ENCODE data around the gene MOAP1.

DNA sequence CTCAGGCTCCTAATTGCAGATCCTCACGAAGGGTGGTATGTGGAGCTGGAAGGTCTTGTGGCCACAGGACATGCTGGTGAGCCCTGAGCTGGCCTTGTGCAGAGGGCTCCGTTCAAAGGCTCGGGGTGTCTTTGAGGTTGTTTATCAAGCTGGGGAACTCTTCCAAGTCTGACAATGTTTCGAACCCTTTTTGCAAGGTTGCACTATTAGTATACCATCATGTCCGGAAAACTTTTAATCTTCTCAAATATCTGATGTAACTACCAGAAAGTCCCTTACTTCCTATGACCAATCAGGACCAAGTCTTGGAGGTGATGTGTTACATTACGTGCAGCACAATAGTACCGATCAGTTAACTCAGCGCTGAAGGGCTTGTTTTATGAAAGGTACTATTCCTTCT is 43.9 kb upstream of the MOAP1 start:
- TF ChIP-seq TAF1 (conservative IDR thresholded peaks at IDR 0.05) (no peak), FOXA2 (IDR thresholded peaks at IDR 0.05) (no peak), GABPA (IDR thresholded peaks at IDR 0.05 in 1 of 2, conservative IDR thresholded peaks at IDR 0.05 in 1 of 2) (no peak), RAD21 (IDR thresholded peaks at IDR 0.05) (no peak), SP1 (IDR thresholded peaks at IDR 0.05) (no peak), YY1 (IDR thresholded peaks at IDR 0.05) (no peak), HNF4G (IDR thresholded peaks at IDR 0.05) (no peak), JUND (IDR thresholded peaks at IDR 0.05) (no peak)
- TF ChIP-seq, protein P1, sequence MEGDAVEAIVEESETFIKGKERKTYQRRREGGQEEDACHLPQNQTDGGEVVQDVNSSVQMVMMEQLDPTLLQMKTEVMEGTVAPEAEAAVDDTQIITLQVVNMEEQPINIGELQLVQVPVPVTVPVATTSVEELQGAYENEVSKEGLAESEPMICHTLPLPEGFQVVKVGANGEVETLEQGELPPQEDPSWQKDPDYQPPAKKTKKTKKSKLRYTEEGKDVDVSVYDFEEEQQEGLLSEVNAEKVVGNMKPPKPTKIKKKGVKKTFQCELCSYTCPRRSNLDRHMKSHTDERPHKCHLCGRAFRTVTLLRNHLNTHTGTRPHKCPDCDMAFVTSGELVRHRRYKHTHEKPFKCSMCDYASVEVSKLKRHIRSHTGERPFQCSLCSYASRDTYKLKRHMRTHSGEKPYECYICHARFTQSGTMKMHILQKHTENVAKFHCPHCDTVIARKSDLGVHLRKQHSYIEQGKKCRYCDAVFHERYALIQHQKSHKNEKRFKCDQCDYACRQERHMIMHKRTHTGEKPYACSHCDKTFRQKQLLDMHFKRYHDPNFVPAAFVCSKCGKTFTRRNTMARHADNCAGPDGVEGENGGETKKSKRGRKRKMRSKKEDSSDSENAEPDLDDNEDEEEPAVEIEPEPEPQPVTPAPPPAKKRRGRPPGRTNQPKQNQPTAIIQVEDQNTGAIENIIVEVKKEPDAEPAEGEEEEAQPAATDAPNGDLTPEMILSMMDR (IDR thresholded peaks at IDR 0.05; ENCODE audit: low read depth, low read length, missing input control) = no peak
- TF ChIP-seq, protein P2, sequence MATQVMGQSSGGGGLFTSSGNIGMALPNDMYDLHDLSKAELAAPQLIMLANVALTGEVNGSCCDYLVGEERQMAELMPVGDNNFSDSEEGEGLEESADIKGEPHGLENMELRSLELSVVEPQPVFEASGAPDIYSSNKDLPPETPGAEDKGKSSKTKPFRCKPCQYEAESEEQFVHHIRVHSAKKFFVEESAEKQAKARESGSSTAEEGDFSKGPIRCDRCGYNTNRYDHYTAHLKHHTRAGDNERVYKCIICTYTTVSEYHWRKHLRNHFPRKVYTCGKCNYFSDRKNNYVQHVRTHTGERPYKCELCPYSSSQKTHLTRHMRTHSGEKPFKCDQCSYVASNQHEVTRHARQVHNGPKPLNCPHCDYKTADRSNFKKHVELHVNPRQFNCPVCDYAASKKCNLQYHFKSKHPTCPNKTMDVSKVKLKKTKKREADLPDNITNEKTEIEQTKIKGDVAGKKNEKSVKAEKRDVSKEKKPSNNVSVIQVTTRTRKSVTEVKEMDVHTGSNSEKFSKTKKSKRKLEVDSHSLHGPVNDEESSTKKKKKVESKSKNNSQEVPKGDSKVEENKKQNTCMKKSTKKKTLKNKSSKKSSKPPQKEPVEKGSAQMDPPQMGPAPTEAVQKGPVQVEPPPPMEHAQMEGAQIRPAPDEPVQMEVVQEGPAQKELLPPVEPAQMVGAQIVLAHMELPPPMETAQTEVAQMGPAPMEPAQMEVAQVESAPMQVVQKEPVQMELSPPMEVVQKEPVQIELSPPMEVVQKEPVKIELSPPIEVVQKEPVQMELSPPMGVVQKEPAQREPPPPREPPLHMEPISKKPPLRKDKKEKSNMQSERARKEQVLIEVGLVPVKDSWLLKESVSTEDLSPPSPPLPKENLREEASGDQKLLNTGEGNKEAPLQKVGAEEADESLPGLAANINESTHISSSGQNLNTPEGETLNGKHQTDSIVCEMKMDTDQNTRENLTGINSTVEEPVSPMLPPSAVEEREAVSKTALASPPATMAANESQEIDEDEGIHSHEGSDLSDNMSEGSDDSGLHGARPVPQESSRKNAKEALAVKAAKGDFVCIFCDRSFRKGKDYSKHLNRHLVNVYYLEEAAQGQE (IDR thresholded peaks at IDR 0.05) = no peak
- TF ChIP-seq, protein P3, sequence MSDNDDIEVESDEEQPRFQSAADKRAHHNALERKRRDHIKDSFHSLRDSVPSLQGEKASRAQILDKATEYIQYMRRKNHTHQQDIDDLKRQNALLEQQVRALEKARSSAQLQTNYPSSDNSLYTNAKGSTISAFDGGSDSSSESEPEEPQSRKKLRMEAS (IDR thresholded peaks at IDR 0.05) = no peak
- TF ChIP-seq, protein P4, sequence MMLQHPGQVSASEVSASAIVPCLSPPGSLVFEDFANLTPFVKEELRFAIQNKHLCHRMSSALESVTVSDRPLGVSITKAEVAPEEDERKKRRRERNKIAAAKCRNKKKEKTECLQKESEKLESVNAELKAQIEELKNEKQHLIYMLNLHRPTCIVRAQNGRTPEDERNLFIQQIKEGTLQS (IDR thresholded peaks at IDR 0.05) = no peak

Data from liver (tissue), 3 donors.